ENCODE data around the gene TSPAN32. TPM values are rescaled to one million over a fixed set of nuclear protein-coding genes. Genes with fewer than 3 reads are reported as not detected.

TSPAN32 gene
- polyA plus RNA-seq, 2 of the 4 experiments (the other 2 are of a cell fraction), result not detected

DNA sequence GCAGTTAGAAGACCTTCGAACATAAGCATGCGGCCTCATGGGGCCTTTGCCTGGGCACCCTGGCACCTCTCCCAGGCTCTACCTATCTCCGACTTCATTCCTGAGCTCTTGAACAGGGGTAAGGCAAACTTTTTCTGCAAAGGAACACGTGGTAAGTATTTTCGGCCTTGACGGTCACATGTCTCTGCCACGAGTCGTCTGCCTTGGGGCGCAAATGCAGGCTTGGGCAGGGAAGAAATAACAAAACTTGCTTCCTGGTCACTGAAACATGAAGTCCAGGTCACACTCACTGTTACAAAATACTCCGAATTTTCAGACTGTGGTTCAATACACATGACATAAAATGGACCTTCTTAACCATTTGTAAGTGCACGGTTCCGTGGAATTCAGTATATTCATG is 28.0 kb upstream of the TSPAN32 start:
- TF ChIP-seq, protein P1, sequence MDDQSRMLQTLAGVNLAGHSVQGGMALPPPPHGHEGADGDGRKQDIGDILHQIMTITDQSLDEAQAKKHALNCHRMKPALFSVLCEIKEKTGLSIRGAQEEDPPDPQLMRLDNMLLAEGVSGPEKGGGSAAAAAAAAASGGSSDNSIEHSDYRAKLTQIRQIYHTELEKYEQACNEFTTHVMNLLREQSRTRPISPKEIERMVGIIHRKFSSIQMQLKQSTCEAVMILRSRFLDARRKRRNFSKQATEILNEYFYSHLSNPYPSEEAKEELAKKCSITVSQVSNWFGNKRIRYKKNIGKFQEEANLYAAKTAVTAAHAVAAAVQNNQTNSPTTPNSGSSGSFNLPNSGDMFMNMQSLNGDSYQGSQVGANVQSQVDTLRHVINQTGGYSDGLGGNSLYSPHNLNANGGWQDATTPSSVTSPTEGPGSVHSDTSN (IDR thresholded peaks at IDR 0.05), result no peak
- TF ChIP-seq CHD4 (IDR thresholded peaks at IDR 0.05; ENCODE audit: borderline replicate concordance), result no peak
- DNase-seq (ENCODE audit: low read depth in 1 of 2, low spot score in 1 of 2) (no peak), FAIRE-seq (no peak)

DNA sequence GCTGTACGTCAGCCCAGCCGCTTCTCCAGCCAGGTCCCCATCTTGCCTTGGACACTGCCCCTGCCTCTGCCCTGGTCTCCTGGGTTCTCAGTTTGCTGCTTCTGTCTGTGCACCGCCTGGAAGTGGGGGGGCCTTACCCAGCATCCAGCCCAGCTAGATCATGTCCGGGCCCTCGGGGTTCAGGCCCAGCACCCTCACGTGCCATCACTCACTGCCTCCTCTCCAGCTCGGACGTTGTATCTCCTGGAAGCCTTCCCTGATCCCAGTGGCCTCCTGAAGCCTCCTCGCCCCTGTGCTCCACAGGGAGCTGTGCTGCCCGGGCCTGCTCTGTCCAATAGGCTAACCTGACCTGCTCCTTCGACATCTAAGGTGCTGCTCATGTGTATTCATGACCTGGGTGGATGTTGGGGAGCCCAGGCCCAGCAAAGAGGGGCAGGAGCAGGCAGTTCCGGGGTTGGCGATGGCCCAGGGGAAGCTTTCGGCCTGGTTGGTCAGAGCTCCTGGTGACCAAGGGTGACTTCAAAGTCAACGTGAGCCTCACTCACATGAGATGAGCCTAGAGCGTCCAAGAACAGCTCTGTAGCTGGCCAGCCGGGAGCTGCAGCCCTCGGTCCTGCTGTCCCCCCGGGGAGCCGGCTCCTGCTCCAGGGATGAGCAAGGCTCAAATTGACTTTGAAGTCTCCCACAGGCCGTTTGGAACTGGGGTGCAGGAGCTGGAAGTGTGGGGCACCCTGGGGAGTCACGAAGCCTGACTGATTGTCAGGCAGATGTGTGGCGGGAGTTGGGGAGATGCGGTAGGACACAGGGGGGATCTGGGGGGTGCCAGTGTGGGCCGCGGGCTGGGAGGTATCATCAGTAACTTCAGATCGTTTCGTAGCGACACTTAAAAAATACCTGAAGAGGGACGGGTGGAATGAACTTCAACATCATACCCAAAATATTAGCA is 26.2 kb upstream of the TSPAN32 start:
- Histone ChIP-seq H3K9me3 (peaks cover 8% of the 10 kb centered on the region; the same call in 2 of the 3 replicates), H3K27ac (no peak overlapping the region), H3K4me3 (no peak overlapping the region), H3K4me2 (no peak overlapping the region), H3K4me1 (no peaks in the 10 kb centered on the region)
- FAIRE-seq, result no peak
- ChIA-PET POLR2A (interaction anchor here (0.6 kb wide), 1 partner anchor 293 kb away, joined by 3 read pairs; no protein-coding TSS in a partner anchor), CTCF (interaction anchor here (1.5 to 1.8 kb wide), 5 partner anchors 13 to 144 kb away, joined by 5 to 9 read pairs (median 6); no protein-coding TSS in a partner anchor)
- 65% methylated on average over 23 of the region's 30 CpGs for WGBS (ENCODE audit: missing lambda C conversion rate)
- DNase-seq (ENCODE audit: low read depth in 1 of 2, low spot score in 1 of 2), result no peak
- ATAC-seq, result no peak
- TF ChIP-seq JUN (IDR thresholded peaks at IDR 0.05) (no peak), KDM5A (IDR thresholded peaks at IDR 0.05) (no peak), NR3C1 (IDR thresholded peaks at IDR 0.05) (no peak), RARB (CRISPR knock-in tag; IDR thresholded peaks at IDR 0.05) (no peak), ESRRA (IDR thresholded peaks at IDR 0.05; ENCODE audit: borderline replicate concordance, low read length) (no peak), TP53 (CRISPR knock-in tag; IDR thresholded peaks at IDR 0.05) (no peak), EHF (CRISPR knock-in tag; IDR thresholded peaks at IDR 0.05) (no peak), ZFP36 (IDR thresholded peaks at IDR 0.05; ENCODE audit: borderline replicate concordance, partially characterized antibody) (no peak), KDM1A (IDR thresholded peaks at IDR 0.05; ENCODE audit: low read depth) (no peak), CBX2 (IDR thresholded peaks at IDR 0.05; ENCODE audit: borderline replicate concordance, low read depth) (no peak), ZSCAN20 (CRISPR knock-in tag; IDR thresholded peaks at IDR 0.05) (no peak), GATA3 (IDR thresholded peaks at IDR 0.05; ENCODE audit: borderline replicate concordance) (no peak), CEBPB (IDR thresholded peaks at IDR 0.05) (no peak), HOXB5 (CRISPR knock-in tag; IDR thresholded peaks at IDR 0.05) (no peak), HOXA7 (CRISPR knock-in tag; IDR thresholded peaks at IDR 0.05) (no peak), MAZ (IDR thresholded peaks at IDR 0.05; ENCODE audit: borderline replicate concordance, low read depth, low read length) (no peak)
- TF ChIP-seq, protein P2, sequence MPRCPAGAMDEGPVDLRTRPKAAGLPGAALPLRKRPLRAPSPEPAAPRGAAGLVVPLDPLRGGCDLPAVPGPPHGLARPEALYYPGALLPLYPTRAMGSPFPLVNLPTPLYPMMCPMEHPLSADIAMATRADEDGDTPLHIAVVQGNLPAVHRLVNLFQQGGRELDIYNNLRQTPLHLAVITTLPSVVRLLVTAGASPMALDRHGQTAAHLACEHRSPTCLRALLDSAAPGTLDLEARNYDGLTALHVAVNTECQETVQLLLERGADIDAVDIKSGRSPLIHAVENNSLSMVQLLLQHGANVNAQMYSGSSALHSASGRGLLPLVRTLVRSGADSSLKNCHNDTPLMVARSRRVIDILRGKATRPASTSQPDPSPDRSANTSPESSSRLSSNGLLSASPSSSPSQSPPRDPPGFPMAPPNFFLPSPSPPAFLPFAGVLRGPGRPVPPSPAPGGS (IDR thresholded peaks at IDR 0.05), result no peak
- TF ChIP-seq, protein P3, sequence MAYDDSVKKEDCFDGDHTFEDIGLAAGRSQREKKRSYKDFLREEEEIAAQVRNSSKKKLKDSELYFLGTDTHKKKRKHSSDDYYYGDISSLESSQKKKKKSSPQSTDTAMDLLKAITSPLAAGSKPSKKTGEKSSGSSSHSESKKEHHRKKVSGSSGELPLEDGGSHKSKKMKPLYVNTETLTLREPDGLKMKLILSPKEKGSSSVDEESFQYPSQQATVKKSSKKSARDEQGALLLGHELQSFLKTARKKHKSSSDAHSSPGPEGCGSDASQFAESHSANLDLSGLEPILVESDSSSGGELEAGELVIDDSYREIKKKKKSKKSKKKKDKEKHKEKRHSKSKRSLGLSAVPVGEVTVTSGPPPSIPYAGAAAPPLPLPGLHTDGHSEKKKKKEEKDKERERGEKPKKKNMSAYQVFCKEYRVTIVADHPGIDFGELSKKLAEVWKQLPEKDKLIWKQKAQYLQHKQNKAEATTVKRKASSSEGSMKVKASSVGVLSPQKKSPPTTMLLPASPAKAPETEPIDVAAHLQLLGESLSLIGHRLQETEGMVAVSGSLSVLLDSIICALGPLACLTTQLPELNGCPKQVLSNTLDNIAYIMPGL (CRISPR knock-in tag; IDR thresholded peaks at IDR 0.05; ENCODE audit: borderline replicate concordance), result no peak
- TF ChIP-seq, protein P4, sequence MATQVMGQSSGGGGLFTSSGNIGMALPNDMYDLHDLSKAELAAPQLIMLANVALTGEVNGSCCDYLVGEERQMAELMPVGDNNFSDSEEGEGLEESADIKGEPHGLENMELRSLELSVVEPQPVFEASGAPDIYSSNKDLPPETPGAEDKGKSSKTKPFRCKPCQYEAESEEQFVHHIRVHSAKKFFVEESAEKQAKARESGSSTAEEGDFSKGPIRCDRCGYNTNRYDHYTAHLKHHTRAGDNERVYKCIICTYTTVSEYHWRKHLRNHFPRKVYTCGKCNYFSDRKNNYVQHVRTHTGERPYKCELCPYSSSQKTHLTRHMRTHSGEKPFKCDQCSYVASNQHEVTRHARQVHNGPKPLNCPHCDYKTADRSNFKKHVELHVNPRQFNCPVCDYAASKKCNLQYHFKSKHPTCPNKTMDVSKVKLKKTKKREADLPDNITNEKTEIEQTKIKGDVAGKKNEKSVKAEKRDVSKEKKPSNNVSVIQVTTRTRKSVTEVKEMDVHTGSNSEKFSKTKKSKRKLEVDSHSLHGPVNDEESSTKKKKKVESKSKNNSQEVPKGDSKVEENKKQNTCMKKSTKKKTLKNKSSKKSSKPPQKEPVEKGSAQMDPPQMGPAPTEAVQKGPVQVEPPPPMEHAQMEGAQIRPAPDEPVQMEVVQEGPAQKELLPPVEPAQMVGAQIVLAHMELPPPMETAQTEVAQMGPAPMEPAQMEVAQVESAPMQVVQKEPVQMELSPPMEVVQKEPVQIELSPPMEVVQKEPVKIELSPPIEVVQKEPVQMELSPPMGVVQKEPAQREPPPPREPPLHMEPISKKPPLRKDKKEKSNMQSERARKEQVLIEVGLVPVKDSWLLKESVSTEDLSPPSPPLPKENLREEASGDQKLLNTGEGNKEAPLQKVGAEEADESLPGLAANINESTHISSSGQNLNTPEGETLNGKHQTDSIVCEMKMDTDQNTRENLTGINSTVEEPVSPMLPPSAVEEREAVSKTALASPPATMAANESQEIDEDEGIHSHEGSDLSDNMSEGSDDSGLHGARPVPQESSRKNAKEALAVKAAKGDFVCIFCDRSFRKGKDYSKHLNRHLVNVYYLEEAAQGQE (IDR thresholded peaks at IDR 0.05), result no peak

More for the DNA sequence above, 28.0 kb upstream of the TSPAN32 start:
- ATAC-seq, result no peak
- ChIA-PET CTCF (interaction anchor here (0.7 to 1.4 kb wide), 5 partner anchors 10 to 88 kb away, joined by 3 to 4 read pairs (median 3); no protein-coding TSS in a partner anchor), POLR2A (no interaction called here)
- no peak overlapping the region for H3K4me2 ChIP-seq
- 50% methylated on average over 12 of the region's 12 CpGs for WGBS (ENCODE audit: missing lambda C conversion rate)
- H3K4me3 ChIP-seq, result no peak overlapping the region
- no peak overlapping the region for H3K27ac ChIP-seq
- H3K4me1 ChIP-seq, result peaks cover 11% of the 10 kb centered on the region; the same call in 2 of the 3 replicates
- H3K9me3 ChIP-seq, result no peaks in the 10 kb centered on the region

Measured in A549 (cell line).